HG03442 (cell line): Measurements from ENCODE around the gene PRXL2A.

Experiments
- ATAC-seq: cut with Tn5 transposase; IDR thresholded peaks from one replicate; pipeline ENCODE4 v1.9.1; 2021; ENCODE audit warnings: mild to moderate bottlenecking, moderate library complexity; ENCODE audit not compliant: unreplicated experiment

Gene PRXL2A

GRCh38 chr10:80443531-80443974 lies 35.2 kb downstream of the PRXL2A start:
- ATAC-seq, result peak; percentile 58

GRCh38 chr10:80444124-80444523 lies 35.8 kb downstream of the PRXL2A start:
- ATAC-seq, result no peak

GRCh38 chr10:80444646-80445319 lies 36.4 kb downstream of the PRXL2A start:
- peak; percentile 78 for ATAC-seq

GRCh38 chr10:80447436-80448190 lies 39.3 kb downstream of the PRXL2A start:
- ATAC-seq, result no peak

- ATAC-seq, result no peak
These were observed 40.0 kb downstream of the PRXL2A start for GRCh38 chr10:80448209-80448942.

GRCh38 chr10:80449520-80449919 lies 41.2 kb downstream of the PRXL2A start:
- no peak for ATAC-seq

GRCh38 chr10:80451132-80451531 lies 42.8 kb downstream of the PRXL2A start:
- no peak for ATAC-seq

- ATAC-seq, result no peak
These were observed 43.7 kb downstream of the PRXL2A start for GRCh38 chr10:80452069-80452468.

- ATAC-seq, result no peak
These were observed 44.3 kb downstream of the PRXL2A start for GRCh38 chr10:80452640-80453039.

GRCh38 chr10:80453056-80453841 lies 44.9 kb downstream of the PRXL2A start:
- no peak for ATAC-seq

GRCh38 chr10:80453842-80454512 lies 45.6 kb downstream of the PRXL2A start, which contains the start of gene TSPAN14:
TSS of gene TSPAN14 (plus strand) at chr10:80454310. CDS start at chr10:80489234, 34,924 bp downstream.
- peak; percentile 58 for ATAC-seq

- ATAC-seq, result peak; percentile 15
These were observed 46.4 kb downstream of the PRXL2A start for GRCh38 chr10:80454513-80455460.

GRCh38 chr10:80455461-80456349 lies 47.4 kb downstream of the PRXL2A start:
- no peak for ATAC-seq

GRCh38 chr10:80457554-80458262 lies 49.4 kb downstream of the PRXL2A start:
- no peak for ATAC-seq

- no peak for ATAC-seq
These were observed 49.9 kb downstream of the PRXL2A start for GRCh38 chr10:80458263-80458625.

GRCh38 chr10:80458638-80459037 lies 50.3 kb downstream of the PRXL2A start:
- no peak for ATAC-seq

- ATAC-seq, result peak; percentile 39
These were observed 50.9 kb downstream of the PRXL2A start for GRCh38 chr10:80459047-80459865.
